ENCODE measurements around the gene EFNA1.

The EFNA1 gene

GRCh38 chr1:155134322-155134721 is 6.6 kb downstream of the EFNA1 start:
- no peak overlapping the region for H3K27ac ChIP-seq (ENCODE audit: low read length)
- H3K36me3 ChIP-seq (ENCODE audit: control insufficient read depth, insufficient read depth, low read length): no peaks in the 10 kb centered on the region
- WGBS (ENCODE audit: insufficient coverage, insufficient read length): no CpG with 5 or more reads among the region's 1 CpG
- peaks cover 9% of the 10 kb centered on the region for H3K4me1 ChIP-seq (ENCODE audit: control insufficient read depth, insufficient read depth, low read length)
- H3K9me3 ChIP-seq (ENCODE audit: control insufficient read depth, insufficient read depth, low read length): no peaks in the 10 kb centered on the region
- H3K4me3 ChIP-seq (ENCODE audit: low read length): no peak overlapping the region
- DNase-seq (ENCODE audit: low read depth, low spot score): no peak
- no peaks in the 10 kb centered on the region for H3K27me3 ChIP-seq (ENCODE audit: control insufficient read depth, insufficient read depth, low read length)

- Histone ChIP-seq H3K4me3 (ENCODE audit: low read length) (peak overlapping the region; percentile 54; the same call in 1 of the 2 replicates), H3K9me3 (ENCODE audit: control insufficient read depth, insufficient read depth, low read length) (no peaks in the 10 kb centered on the region), H3K36me3 (ENCODE audit: control insufficient read depth, insufficient read depth, low read length) (no peaks in the 10 kb centered on the region), H3K27me3 (ENCODE audit: control insufficient read depth, insufficient read depth, low read length) (no peaks in the 10 kb centered on the region), H3K27ac (ENCODE audit: low read length) (no peak overlapping the region), H3K4me1 (ENCODE audit: control insufficient read depth, insufficient read depth, low read length) (peaks cover 5% of the 10 kb centered on the region)
- WGBS (ENCODE audit: insufficient coverage, insufficient read length): no CpG with 5 or more reads among the region's 18 CpGs
- DNase-seq (ENCODE audit: low read depth, low spot score): no peak
Measured at GRCh38 chr1:155134880-155135414, 7.3 kb downstream of the EFNA1 start.

GRCh38 chr1:155135415-155136028 is 7.8 kb downstream of the EFNA1 start, which contains the start of gene SLC50A1:
TSS of gene SLC50A1 (plus strand) at chr1:155135852. CDS start at chr1:155135912, 60 bp downstream.
- Histone ChIP-seq H3K4me3 (ENCODE audit: low read length) (peak within 1 kb of the TSS; percentile 76), H3K36me3 (ENCODE audit: control insufficient read depth, insufficient read depth, low read length) (no peaks in the 10 kb centered on the region), H3K27ac (ENCODE audit: low read length) (peak within 1 kb of the TSS; percentile 8), H3K27me3 (ENCODE audit: control insufficient read depth, insufficient read depth, low read length) (no peaks in the 10 kb centered on the region), H3K4me1 (ENCODE audit: control insufficient read depth, insufficient read depth, low read length) (peaks cover 3% of the 10 kb centered on the region; the same call in 1 of the 2 replicates), H3K9me3 (ENCODE audit: control insufficient read depth, insufficient read depth, low read length) (no peaks in the 10 kb centered on the region)
- peak; percentile 87 for DNase-seq (ENCODE audit: low read depth, low spot score)
- no CpG with 5 or more reads among the region's 52 CpGs for WGBS (ENCODE audit: insufficient coverage, insufficient read length)

- DNase-seq (ENCODE audit: low read depth, low spot score): no peak
- H3K27ac ChIP-seq (ENCODE audit: low read length): no peak overlapping the region
- peak overlapping the region; percentile 6; the same call in 1 of the 2 replicates for H3K4me3 ChIP-seq (ENCODE audit: low read length)
- no peaks in the 10 kb centered on the region for H3K9me3 ChIP-seq (ENCODE audit: control insufficient read depth, insufficient read depth, low read length)
- H3K4me1 ChIP-seq (ENCODE audit: control insufficient read depth, insufficient read depth, low read length): peaks cover 3% of the 10 kb centered on the region; the same call in 1 of the 2 replicates
- H3K27me3 ChIP-seq (ENCODE audit: control insufficient read depth, insufficient read depth, low read length): no peaks in the 10 kb centered on the region
- WGBS (ENCODE audit: insufficient coverage, insufficient read length): no CpG with 5 or more reads among the region's 6 CpGs
- no peaks in the 10 kb centered on the region for H3K36me3 ChIP-seq (ENCODE audit: control insufficient read depth, insufficient read depth, low read length)
Measured at GRCh38 chr1:155136748-155137147, 9.1 kb downstream of the EFNA1 start.

GRCh38 chr1:155137154-155137949 is 9.7 kb downstream of the EFNA1 start:
- no peak overlapping the region for H3K27ac ChIP-seq (ENCODE audit: low read length)
- no peaks in the 10 kb centered on the region for H3K27me3 ChIP-seq (ENCODE audit: control insufficient read depth, insufficient read depth, low read length)
- peaks cover 3% of the 10 kb centered on the region; the same call in 1 of the 2 replicates for H3K4me1 ChIP-seq (ENCODE audit: control insufficient read depth, insufficient read depth, low read length)
- H3K36me3 ChIP-seq (ENCODE audit: control insufficient read depth, insufficient read depth, low read length): no peaks in the 10 kb centered on the region
- DNase-seq (ENCODE audit: low read depth, low spot score): no peak
- no CpG with 5 or more reads among the region's 6 CpGs for WGBS (ENCODE audit: insufficient coverage, insufficient read length)
- H3K4me3 ChIP-seq (ENCODE audit: low read length): no peak overlapping the region
- no peaks in the 10 kb centered on the region for H3K9me3 ChIP-seq (ENCODE audit: control insufficient read depth, insufficient read depth, low read length)

GRCh38 chr1:155139895-155140629 is 12.4 kb downstream of the EFNA1 start, which contains the start of gene DPM3:
TSS of gene DPM3 (minus strand) at chr1:155140531. CDS start at chr1:155140240, 291 bp downstream.
- WGBS (ENCODE audit: insufficient coverage, insufficient read length): no CpG with 5 or more reads among the region's 42 CpGs
- no peak for DNase-seq (ENCODE audit: low read depth, low spot score)

GRCh38 chr1:155140630-155140953 is 12.9 kb downstream of the EFNA1 start:
- no peak for DNase-seq (ENCODE audit: low read depth, low spot score)
- Histone ChIP-seq H3K4me3 (ENCODE audit: low read length) (peak overlapping the region; percentile 76; the same call in 1 of the 2 replicates), H3K4me1 (ENCODE audit: control insufficient read depth, insufficient read depth, low read length) (peaks cover 3% of the 10 kb centered on the region; the same call in 1 of the 2 replicates), H3K9me3 (ENCODE audit: control insufficient read depth, insufficient read depth, low read length) (no peaks in the 10 kb centered on the region), H3K27ac (ENCODE audit: low read length) (no peak overlapping the region), H3K27me3 (ENCODE audit: control insufficient read depth, insufficient read depth, low read length) (no peaks in the 10 kb centered on the region), H3K36me3 (ENCODE audit: control insufficient read depth, insufficient read depth, low read length) (no peaks in the 10 kb centered on the region)
- no CpG with 5 or more reads among the region's 11 CpGs for WGBS (ENCODE audit: insufficient coverage, insufficient read length)

More at GRCh38 chr1:155139895-155140629, 12.4 kb downstream of the EFNA1 start, which contains the start of gene DPM3:
- Histone ChIP-seq H3K4me3 (ENCODE audit: low read length) (peak within 1 kb of the TSS; percentile 76), H3K36me3 (ENCODE audit: control insufficient read depth, insufficient read depth, low read length) (no peaks in the 10 kb centered on the region), H3K27me3 (ENCODE audit: control insufficient read depth, insufficient read depth, low read length) (no peaks in the 10 kb centered on the region), H3K9me3 (ENCODE audit: control insufficient read depth, insufficient read depth, low read length) (no peaks in the 10 kb centered on the region), H3K27ac (ENCODE audit: low read length) (no peak within 1 kb of the TSS), H3K4me1 (ENCODE audit: control insufficient read depth, insufficient read depth, low read length) (peaks cover 3% of the 10 kb centered on the region; the same call in 1 of the 2 replicates)

- H3K27me3 ChIP-seq (ENCODE audit: control insufficient read depth, insufficient read depth, low read length): no peaks in the 10 kb centered on the region
- no peak for DNase-seq (ENCODE audit: low read depth, low spot score)
- no peaks in the 10 kb centered on the region for H3K36me3 ChIP-seq (ENCODE audit: control insufficient read depth, insufficient read depth, low read length)
- H3K4me1 ChIP-seq (ENCODE audit: control insufficient read depth, insufficient read depth, low read length): peaks cover 2% of the 10 kb centered on the region; the same call in 1 of the 2 replicates
- no peak overlapping the region for H3K27ac ChIP-seq (ENCODE audit: low read length)
- no peaks in the 10 kb centered on the region for H3K9me3 ChIP-seq (ENCODE audit: control insufficient read depth, insufficient read depth, low read length)
- H3K4me3 ChIP-seq (ENCODE audit: low read length): no peak overlapping the region
- no CpG with 5 or more reads among the region's 7 CpGs for WGBS (ENCODE audit: insufficient coverage, insufficient read length)
Measured at GRCh38 chr1:155141749-155142148, 14.1 kb downstream of the EFNA1 start.

GRCh38 chr1:155145491-155145890 is 17.8 kb downstream of the EFNA1 start:
- no peak overlapping the region for H3K4me3 ChIP-seq (ENCODE audit: low read length)
- no peaks in the 10 kb centered on the region for H3K4me1 ChIP-seq (ENCODE audit: control insufficient read depth, insufficient read depth, low read length)
- no peaks in the 10 kb centered on the region for H3K36me3 ChIP-seq (ENCODE audit: control insufficient read depth, insufficient read depth, low read length)
- no CpG with 5 or more reads among the region's 3 CpGs for WGBS (ENCODE audit: insufficient coverage, insufficient read length)
- H3K27me3 ChIP-seq (ENCODE audit: control insufficient read depth, insufficient read depth, low read length): no peaks in the 10 kb centered on the region
- DNase-seq (ENCODE audit: low read depth, low spot score): no peak
- H3K27ac ChIP-seq (ENCODE audit: low read length): no peak overlapping the region
- H3K9me3 ChIP-seq (ENCODE audit: control insufficient read depth, insufficient read depth, low read length): no peaks in the 10 kb centered on the region

All from iPS DF 6.9 (cell line).